HepG2 (cell line): ENCODE data around the gene AUTS2.

Experiments used
- AFF4 ChIP-seq: sonication (generic); formaldehyde crosslinking; IDR thresholded peaks from 2 replicates; pipeline ENCODE4 v1.4.0; 2020; ENCODE audit warnings: missing genetic modification reagents
- CBFB ChIP-seq: sonication (generic); formaldehyde crosslinking; IDR thresholded peaks from 2 replicates; pipeline ENCODE4 v1.4.0; 2020; ENCODE audit warnings: missing genetic modification reagents
- GABPB1 ChIP-seq: IDR thresholded peaks from 2 replicates; pipeline ENCODE4 v1.6.1; 2016; ENCODE audit warnings: mild to moderate bottlenecking, missing genetic modification reagents, moderate library complexity, missing compliant biosample characterization
- GRHL1 ChIP-seq: sonication (generic); formaldehyde crosslinking; conservative IDR thresholded peaks from 2 replicates; pipeline ENCODE4 v1.8.0; 2022; ENCODE audit warnings: missing genetic modification reagents
- HOXD1 ChIP-seq: sonication (generic); formaldehyde crosslinking; IDR thresholded peaks from 2 replicates; pipeline ENCODE4 v1.5.0; 2020; ENCODE audit warnings: missing genetic modification reagents
- POLR2A ChIP-seq, 2 experiments: IDR thresholded peaks; 2 replicates each; pipeline ENCODE4 v1.6.1; 2011; ENCODE audit warnings: low read depth in 2 of 2, low read length in 2 of 2, mild to moderate bottlenecking in 1 of 2, moderate library complexity in 1 of 2; ENCODE audit not compliant: insufficient read depth in 1 of 2
- RAD21 ChIP-seq: fragments of 450-650 bp; formaldehyde crosslinking; IDR thresholded peaks from 2 replicates; pipeline ENCODE4 v1.5.0; 2020; ENCODE audit warnings: mild to moderate bottlenecking
- ZNF230 ChIP-seq: sonication (generic); formaldehyde crosslinking; IDR thresholded peaks from 2 replicates; pipeline ENCODE4 v1.4.0; 2020; ENCODE audit warnings: mild to moderate bottlenecking, missing genetic modification reagents
- ZNF281 ChIP-seq: sonication (generic); formaldehyde crosslinking; IDR thresholded peaks from 2 replicates; pipeline ENCODE4 v1.4.0; 2020; ENCODE audit warnings: missing genetic modification reagents, borderline replicate concordance

- no peak for TF ChIP-seq HOXD1 (CRISPR knock-in tag)
- TF ChIP-seq CBFB (CRISPR knock-in tag), result no peak
- TF ChIP-seq POLR2A (IDR thresholded peaks at IDR 0.05; ENCODE audit: insufficient read depth in 1 of 2, low read depth in 2 of 2, low read length in 2 of 2), result no peak
- TF ChIP-seq AFF4 (CRISPR knock-in tag), result no peak
- TF ChIP-seq GRHL1 (CRISPR knock-in tag), result no peak
- TF ChIP-seq ZNF281 (CRISPR knock-in tag), result no peak
- no peak for TF ChIP-seq ZNF230 (CRISPR knock-in tag)
- TF ChIP-seq GABPB1 (CRISPR knock-in tag), result no peak
- TF ChIP-seq RAD21, result no peak
Observed at GRCh38 chr7:70270149-70270548, 671.9 kb downstream of the AUTS2 start.
